Neuronal stem cell (in vitro differentiated cells): ENCODE results near the gene CCDC167.

Source experiments
- DNase-seq: peaks from one replicate; pipeline ENCODE4 v3.0.0-alpha.2; 2013; ENCODE audit warnings: low spot score
- H2AFZ ChIP-seq: one replicate; pipeline ENCODE4 v1.6.1; 2013; ENCODE audit warnings: mild to moderate bottlenecking, low read length, inconsistent platforms
- H2AK5ac ChIP-seq: 2 replicates; pipeline ENCODE4 v1.6.1; 2013; ENCODE audit warnings: low read depth, mild to moderate bottlenecking, inconsistent platforms, low read length, moderate library complexity, mixed read lengths
- H2BK120ac ChIP-seq: 2 replicates; pipeline ENCODE4 v1.6.1; 2013; ENCODE audit warnings: low read depth, mild to moderate bottlenecking, inconsistent platforms, low read length, moderate library complexity, mixed read lengths
- H2BK12ac ChIP-seq: one replicate; pipeline ENCODE4 v1.6.1; 2013; ENCODE audit warnings: low read length, inconsistent platforms
- H2BK15ac ChIP-seq: 2 replicates; pipeline ENCODE4 v1.6.1; 2013; ENCODE audit warnings: mild to moderate bottlenecking, low read length, inconsistent platforms, mixed read lengths
- H2BK5ac ChIP-seq: one replicate; pipeline ENCODE4 v1.6.1; 2013; ENCODE audit warnings: inconsistent platforms, mild to moderate bottlenecking, low read length, moderate library complexity
- H3K14ac ChIP-seq: one replicate; pipeline ENCODE4 v1.6.1; 2013; ENCODE audit warnings: low read length, inconsistent platforms
- H3K18ac ChIP-seq: 2 replicates; pipeline ENCODE4 v1.6.1; 2013; ENCODE audit warnings: low read length, inconsistent platforms
- H3K23ac ChIP-seq: 2 replicates; pipeline ENCODE4 v1.6.1; 2013; ENCODE audit warnings: low read depth, mild to moderate bottlenecking, mixed read lengths, low read length, inconsistent platforms; ENCODE audit not compliant: poor library complexity
- H3K27ac ChIP-seq: replicated peaks from 3 replicates; pipeline ENCODE4 v1.5.1; 2013; ENCODE audit warnings: low read length, inconsistent platforms
- H3K27me3 ChIP-seq, 3 experiments: 2 replicates each; pipeline ENCODE4 v1.6.1; 2013; ENCODE audit warnings: low read length in 3 of 3, mild to moderate bottlenecking in 2 of 3, inconsistent platforms in 1 of 3, low read depth in 1 of 3, mixed read lengths in 1 of 3, moderate library complexity in 1 of 3; ENCODE audit not compliant: control insufficient read depth in 3 of 3, insufficient read depth in 3 of 3
- H3K36me3 ChIP-seq, 2 donors: replicated peaks in 1 of 2; 2 replicates each; pipeline ENCODE4 v1.6.1; 2013; ENCODE audit warnings: low read length in 2 of 2; ENCODE audit not compliant: control insufficient read depth in 2 of 2, insufficient read depth in 2 of 2
- H3K4ac ChIP-seq: 2 replicates; pipeline ENCODE4 v1.6.1; 2013; ENCODE audit warnings: inconsistent platforms, mild to moderate bottlenecking, low read length, moderate library complexity
- H3K4me1 ChIP-seq, 2 donors: 1 replicate in 1 of 2; 2 replicates in 1 of 2; pipeline ENCODE4 v1.6.1; 2013; ENCODE audit warnings: low read length in 2 of 2, low read depth in 1 of 2; ENCODE audit not compliant: control insufficient read depth in 2 of 2, insufficient read depth in 1 of 2
- H3K4me2 ChIP-seq: one replicate; pipeline ENCODE4 v1.6.1; 2013; ENCODE audit warnings: mild to moderate bottlenecking, low read length, inconsistent platforms; ENCODE audit not compliant: insufficient read depth, poor library complexity, severe bottlenecking
- H3K4me3 ChIP-seq, 2 donors: 2 replicates each; pipeline ENCODE4 v1.5.1; 2013; ENCODE audit warnings: low read length in 2 of 2, mild to moderate bottlenecking in 2 of 2, inconsistent platforms in 1 of 2, moderate library complexity in 1 of 2
- H3K79me1 ChIP-seq: one replicate; pipeline ENCODE4 v1.6.1; 2013; ENCODE audit warnings: low read depth, mild to moderate bottlenecking, inconsistent platforms, low read length, moderate library complexity
- H3K9ac ChIP-seq: one replicate; pipeline ENCODE4 v1.6.1; 2013; ENCODE audit warnings: mild to moderate bottlenecking, low read depth, low read length, inconsistent platforms; ENCODE audit not compliant: poor library complexity
- H3K9me3 ChIP-seq, 2 donors: replicated peaks in 1 of 2; 2 replicates each; pipeline versions ENCODE3 to v1.6.1; 2013; ENCODE audit warnings: low read length in 2 of 2, mild to moderate bottlenecking in 2 of 2, inconsistent platforms in 1 of 2, low read depth in 1 of 2, mixed read lengths in 1 of 2, moderate library complexity in 1 of 2; ENCODE audit not compliant: control insufficient read depth in 2 of 2, insufficient read depth in 1 of 2
- H4K8ac ChIP-seq: one replicate; pipeline ENCODE4 v1.6.1; 2013; ENCODE audit warnings: low read depth, mild to moderate bottlenecking, inconsistent platforms, low read length, moderate library complexity
- H4K91ac ChIP-seq: one replicate; pipeline ENCODE4 v1.6.1; 2013; ENCODE audit warnings: low read length, low read depth, mild to moderate bottlenecking, inconsistent platforms; ENCODE audit not compliant: poor library complexity
- WGBS, 2 donors: extraction: QIAGEN DNeasy Blood & Tissue Kit; methylation state at CpG; one replicate each; pipeline ENCODE4 v1.1.7; 2013; ENCODE audit warnings: missing lambda C conversion rate in 2 of 2, mixed read lengths in 1 of 2; ENCODE audit not compliant: insufficient read length in 2 of 2, insufficient replicate concordance in 1 of 2; ENCODE audit errors: extremely low coverage in 2 of 2; 5-methylcytosine and 5-hydroxymethylcytosine counted together

Gene CCDC167

GRCh38 chr6:37530297-37530696 lies 30.6 kb upstream of the CCDC167 start:
- Histone ChIP-seq H3K18ac (no peak overlapping the region), H2BK15ac (no peak overlapping the region), H2BK5ac (no peak overlapping the region), H3K4me3 (no peak overlapping the region), H3K79me1 (no peaks in the 10 kb centered on the region), H2AFZ (no peak overlapping the region), H2BK12ac (no peak overlapping the region), H3K36me3 (no peaks in the 10 kb centered on the region), H3K14ac (no peak overlapping the region), H3K27ac (no peak overlapping the region), H3K4ac (no peak overlapping the region), H3K4me2 (no peak overlapping the region), H4K8ac (no peak overlapping the region), H3K27me3 (peaks cover 0 to 65% (median 14%) of the 10 kb centered on the region in 3 experiments), H2BK120ac (no peak overlapping the region), H3K4me1 (peaks cover under 1 to 11% of the 10 kb centered on the region in 2 donors), H4K91ac (no peak overlapping the region), H3K23ac (no peak overlapping the region), H3K9ac (no peak overlapping the region), H3K9me3 (no peaks in the 10 kb centered on the region), H2AK5ac (no peak overlapping the region)
- WGBS, 2 donors: no CpG with 5 or more reads among the region's 5 CpGs
- no peak for DNase-seq

GRCh38 chr6:37528541-37528940 lies 28.8 kb upstream of the CCDC167 start:
- Histone ChIP-seq H2AK5ac (no peak overlapping the region), H3K14ac (no peak overlapping the region)
- DNase-seq: no peak

GRCh38 chr6:37525460-37526357 lies 26.0 kb upstream of the CCDC167 start:
- H3K18ac ChIP-seq: no peak overlapping the region
- no peak overlapping the region for H4K8ac ChIP-seq
- H3K14ac ChIP-seq: no peak overlapping the region
- H2AK5ac ChIP-seq: no peak overlapping the region
- no peak for DNase-seq
- H3K4ac ChIP-seq: no peak overlapping the region
- no peak overlapping the region for H2BK5ac ChIP-seq
- no peak overlapping the region for H3K23ac ChIP-seq
- no peak overlapping the region for H4K91ac ChIP-seq
- WGBS, 2 donors: no CpG with 5 or more reads among the region's 12 CpGs
- no peak overlapping the region for H3K4me3 ChIP-seq
- no peak overlapping the region for H3K9ac ChIP-seq
- no peaks in the 10 kb centered on the region for H3K79me1 ChIP-seq
- H2BK12ac ChIP-seq: no peak overlapping the region
- no peak overlapping the region for H2AFZ ChIP-seq
- no peak overlapping the region for H3K4me2 ChIP-seq
- H3K36me3 ChIP-seq: no peaks in the 10 kb centered on the region
- H3K9me3 ChIP-seq: no peaks in the 10 kb centered on the region
- H3K27me3 ChIP-seq: peaks cover 0 to 36% (median 2%) of the 10 kb centered on the region in 3 experiments
- H3K27ac ChIP-seq: no peak overlapping the region
- H3K4me1 ChIP-seq: peaks cover 0 to 1% of the 10 kb centered on the region in 2 donors
- no peak overlapping the region for H2BK15ac ChIP-seq
- no peak overlapping the region for H2BK120ac ChIP-seq

More at GRCh38 chr6:37528541-37528940, 28.8 kb upstream of the CCDC167 start:
- Histone ChIP-seq H3K9ac (no peak overlapping the region), H2BK5ac (no peak overlapping the region), H3K4me1 (peaks cover 0 to 3% of the 10 kb centered on the region in 2 donors), H3K9me3 (no peaks in the 10 kb centered on the region), H3K4ac (no peak overlapping the region), H3K18ac (no peak overlapping the region), H4K8ac (no peak overlapping the region), H3K23ac (no peak overlapping the region), H2BK12ac (no peak overlapping the region), H2BK120ac (no peak overlapping the region), H3K79me1 (no peaks in the 10 kb centered on the region), H3K27me3 (peaks cover 0 to 49% (median 5%) of the 10 kb centered on the region in 3 experiments), H3K27ac (no peak overlapping the region), H4K91ac (no peak overlapping the region), H3K4me3 (no peak overlapping the region), H2AFZ (no peak overlapping the region), H2BK15ac (no peak overlapping the region), H3K4me2 (no peak overlapping the region), H3K36me3 (no peaks in the 10 kb centered on the region)
- WGBS, 2 donors: no CpG with 5 or more reads among the region's 8 CpGs

GRCh38 chr6:37524970-37525318 lies 25.3 kb upstream of the CCDC167 start:
- Histone ChIP-seq H2BK5ac (no peak overlapping the region), H2BK12ac (no peak overlapping the region), H3K23ac (no peak overlapping the region), H3K79me1 (no peaks in the 10 kb centered on the region), H3K18ac (no peak overlapping the region), H4K91ac (no peak overlapping the region), H2BK15ac (no peak overlapping the region), H3K4ac (no peak overlapping the region), H3K4me3 (no peak overlapping the region), H3K27ac (no peak overlapping the region), H2BK120ac (no peak overlapping the region), H3K27me3 (peaks cover 0 to 30% (median 2%) of the 10 kb centered on the region in 3 experiments), H3K4me2 (no peak overlapping the region), H2AFZ (no peak overlapping the region), H2AK5ac (no peak overlapping the region), H3K9ac (no peak overlapping the region), H3K36me3 (no peaks in the 10 kb centered on the region), H4K8ac (no peak overlapping the region), H3K9me3 (no peaks in the 10 kb centered on the region), H3K14ac (no peak overlapping the region), H3K4me1 (peaks cover 0 to 1% of the 10 kb centered on the region in 2 donors)
- WGBS, 2 donors: no CpG with 5 or more reads among the region's 4 CpGs
- no peak for DNase-seq
